Esophagus (tissue), 2 donors: ENCODE measurements around the gene ZNF398. TPM values are rescaled to one million over a fixed set of nuclear protein-coding genes. Genes with fewer than 3 reads are reported as not detected.

Source experiments
- H3K27ac ChIP-seq, 2 donors: one replicate each; pipeline ENCODE4 v1.5.1; 2013; ENCODE audit warnings: low read depth in 2 of 2, mild to moderate bottlenecking in 2 of 2, inconsistent platforms in 1 of 2, low read length in 1 of 2, moderate library complexity in 1 of 2
- H3K27me3 ChIP-seq, 2 donors: one replicate each; pipeline ENCODE4 v1.6.1; 2013; ENCODE audit warnings: low read length in 2 of 2, control low read depth in 1 of 2, mild to moderate bottlenecking in 1 of 2; ENCODE audit not compliant: insufficient read depth in 2 of 2, control insufficient read depth in 1 of 2
- H3K36me3 ChIP-seq, 2 donors: one replicate each; pipeline ENCODE4 v1.6.1; 2013; ENCODE audit warnings: low read length in 1 of 2; ENCODE audit not compliant: control insufficient read depth in 2 of 2, insufficient read depth in 2 of 2
- H3K4me1 ChIP-seq, 2 donors: one replicate each; pipeline ENCODE4 v1.6.1; 2013; ENCODE audit warnings: low read length in 1 of 2; ENCODE audit not compliant: control insufficient read depth in 2 of 2, insufficient read depth in 2 of 2
- H3K4me3 ChIP-seq, 2 donors: one replicate each; pipeline ENCODE4 v1.5.1; 2013; ENCODE audit warnings: low read length in 2 of 2, mild to moderate bottlenecking in 2 of 2, low read depth in 1 of 2, moderate library complexity in 1 of 2
- H3K9me3 ChIP-seq, 2 donors: one replicate each; pipeline ENCODE4 v1.6.1; 2013; ENCODE audit warnings: mild to moderate bottlenecking in 2 of 2, low read depth in 1 of 2, low read length in 1 of 2, moderate library complexity in 1 of 2; ENCODE audit not compliant: control insufficient read depth in 2 of 2, insufficient read depth in 1 of 2
- WGBS, 2 donors: extraction: QIAGEN DNeasy Blood & Tissue Kit; methylation state at CpG; one replicate each; pipeline ENCODE4 v1.1.7; 2013; 5-methylcytosine and 5-hydroxymethylcytosine counted together
- polyA plus RNA-seq, 2 donors: library from polyadenylated mRNA; stranded (reverse); fragments of 200-250 nt; gene quantifications; one replicate each; pipeline ENCODE4 v1.2.3, GENCODE V29; 2013
- donor health status: healthy with polysubstance abuse.
- donor health status: Bipolar disorder and iron deficiency.

Gene ZNF398
- polyA plus RNA-seq, 2 donors = 3.7 to 4.5 TPM

GRCh38 chr7:149191851-149192250, 44.6 kb downstream of the ZNF398 start:
- 68 to 71% methylated on average over 5 of the region's 5 CpGs for WGBS, 2 donors
- no peak overlapping the region for H3K27ac ChIP-seq
- H3K4me3 ChIP-seq = no peak overlapping the region
- no peaks in the 10 kb centered on the region for H3K27me3 ChIP-seq
- peaks cover 2 to 7% of the 10 kb centered on the region in 2 donors for H3K4me1 ChIP-seq
- H3K36me3 ChIP-seq = no peaks in the 10 kb centered on the region
- H3K9me3 ChIP-seq = no peaks in the 10 kb centered on the region

DNA sequence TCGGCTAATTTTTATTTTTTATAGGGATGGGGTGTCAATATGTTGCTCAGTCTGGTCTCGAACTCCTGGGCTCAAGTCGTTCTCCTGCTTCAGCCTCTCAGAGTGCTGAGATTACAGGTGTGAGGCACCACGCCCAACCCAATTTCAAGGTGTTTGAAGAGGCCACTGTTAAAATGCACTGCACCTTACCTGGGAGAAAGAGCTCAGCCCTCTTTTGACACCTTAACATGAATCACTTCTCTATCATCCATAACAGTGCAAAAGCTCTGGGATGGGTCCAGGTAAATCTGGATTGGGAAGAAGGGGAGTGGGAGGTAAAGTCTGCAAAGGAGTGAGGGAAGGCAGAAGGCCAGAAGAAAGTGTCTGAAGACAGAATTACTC, 47.5 kb downstream of the ZNF398 start:
- H3K4me3 ChIP-seq = peak overlapping the region; percentile 59 to 84
- no peaks in the 10 kb centered on the region for H3K27me3 ChIP-seq
- H3K27ac ChIP-seq = peak overlapping the region; percentile 90 to 93
- peaks cover 2 to 12% of the 10 kb centered on the region in 2 donors for H3K4me1 ChIP-seq
- WGBS, 2 donors = 65 to 69% methylated on average over 4 of the region's 4 CpGs
- peaks cover 4 to 13% of the 10 kb centered on the region in 2 donors for H3K36me3 ChIP-seq
- no peaks in the 10 kb centered on the region for H3K9me3 ChIP-seq

DNA sequence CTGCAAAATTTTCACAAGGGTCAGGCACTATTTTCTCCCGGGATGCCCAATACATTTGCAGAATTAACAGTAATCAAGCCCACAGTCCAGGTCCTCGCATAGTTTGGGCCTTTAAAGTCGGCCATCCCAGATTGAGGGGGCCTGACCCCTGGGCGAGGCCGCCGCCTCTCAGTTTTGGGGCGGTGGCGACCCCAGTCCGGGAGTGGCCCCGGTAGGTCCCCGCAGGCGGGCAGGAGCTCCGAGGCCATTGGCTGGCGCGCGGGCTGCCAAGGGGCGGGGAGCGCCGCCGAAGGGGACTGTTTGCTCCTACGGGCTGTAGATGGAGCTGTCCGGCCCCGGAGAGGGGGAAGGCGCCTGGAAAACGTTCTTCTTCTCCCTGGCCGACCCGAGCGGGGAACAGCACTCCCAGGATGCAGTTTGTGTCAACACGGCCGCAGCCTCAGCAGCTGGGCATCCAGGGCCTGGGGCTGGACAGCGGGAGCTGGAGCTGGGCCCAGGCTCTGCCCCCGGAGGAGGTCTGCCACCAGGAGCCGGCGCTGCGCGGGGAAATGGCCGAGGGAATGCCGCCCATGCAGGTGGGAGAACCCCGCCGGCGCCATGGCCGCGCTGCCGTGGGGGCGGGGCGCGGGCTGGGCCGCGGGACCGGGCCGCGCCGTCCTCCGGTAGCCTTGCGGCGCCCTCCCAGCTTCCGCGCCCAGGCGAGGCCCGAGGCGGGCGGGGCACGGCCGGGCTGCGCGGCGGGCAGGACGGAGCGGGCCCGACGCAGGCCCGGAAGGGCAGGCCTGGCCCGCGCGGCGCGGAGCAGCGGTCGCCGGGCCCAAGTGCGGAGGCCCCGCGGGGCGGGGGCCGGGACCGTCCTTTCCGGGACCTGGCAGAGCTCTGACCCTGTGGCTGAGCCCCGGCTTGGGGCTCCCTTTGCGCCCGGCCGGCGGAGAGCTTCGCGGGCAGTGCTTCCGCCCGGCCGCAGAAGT, 48.2 kb downstream of the ZNF398 start, which contains the start of gene ZNF282:
Gene ZNF282 (plus strand): TSS at position 367 of the 971 bp plus-strand sequence. CDS start 44 bp downstream, at position 411.
- WGBS, 2 donors = 1% methylated on average over 66 to 97 of the region's 97 CpGs
- H3K36me3 ChIP-seq = peaks cover 4 to 18% of the 10 kb centered on the region in 2 donors

GRCh38 chr7:149196151-149196704, 49.0 kb downstream of the ZNF398 start:
- 1 to 3% methylated on average over 17 of the region's 17 CpGs for WGBS, 2 donors
- H3K4me1 ChIP-seq = peaks cover 2 to 12% of the 10 kb centered on the region in 2 donors
- no peaks in the 10 kb centered on the region for H3K27me3 ChIP-seq
- H3K9me3 ChIP-seq = no peaks in the 10 kb centered on the region
- peaks cover 4 to 24% of the 10 kb centered on the region in 2 donors for H3K36me3 ChIP-seq
- H3K27ac ChIP-seq = peak overlapping the region; percentile 90 to 93
- peak overlapping the region; percentile 59 to 84 for H3K4me3 ChIP-seq

More for the DNA sequence above, 48.2 kb downstream of the ZNF398 start, which contains the start of gene ZNF282:
- Histone ChIP-seq H3K27ac (peak within 1 kb of the TSS; percentile 90 to 93), H3K4me1 (peaks cover 2 to 12% of the 10 kb centered on the region in 2 donors), H3K27me3 (no peaks in the 10 kb centered on the region), H3K4me3 (peak within 1 kb of the TSS; percentile 59 to 84), H3K9me3 (no peaks in the 10 kb centered on the region)

DNA sequence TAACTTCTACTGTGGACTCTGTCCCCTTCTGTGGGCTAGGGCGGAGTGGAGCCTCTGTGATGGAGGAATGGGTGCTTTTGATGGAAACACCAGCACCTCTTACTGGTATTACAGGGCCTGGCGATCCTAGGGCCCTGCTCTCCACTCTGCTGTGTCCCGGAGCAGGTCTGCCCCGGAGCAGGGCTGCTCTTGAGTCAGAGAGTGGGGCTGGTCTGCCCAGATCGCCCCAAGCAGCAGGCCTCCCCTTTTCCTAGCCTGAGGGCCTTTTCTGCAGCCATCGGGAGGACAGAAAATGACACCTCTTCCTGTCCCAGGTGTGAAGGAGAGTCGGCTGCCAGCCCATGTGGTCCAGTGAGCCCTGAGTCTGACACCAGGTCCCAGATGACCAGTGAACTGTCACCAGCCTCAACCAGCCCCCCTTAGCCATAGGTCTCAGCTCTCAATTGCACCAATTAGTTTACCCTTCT, 49.5 kb downstream of the ZNF398 start:
- 6 to 12% methylated on average over 7 of the region's 7 CpGs for WGBS, 2 donors
- H3K9me3 ChIP-seq = no peaks in the 10 kb centered on the region
- peak overlapping the region; percentile 59 to 84 for H3K4me3 ChIP-seq
- peaks cover 2 to 12% of the 10 kb centered on the region in 2 donors for H3K4me1 ChIP-seq
- H3K27ac ChIP-seq = peak overlapping the region; percentile 90 to 93
- H3K27me3 ChIP-seq = no peaks in the 10 kb centered on the region
- H3K36me3 ChIP-seq = peaks cover 4 to 27% of the 10 kb centered on the region in 2 donors

- Histone ChIP-seq H3K4me1 (peaks cover 2 to 12% of the 10 kb centered on the region in 2 donors), H3K4me3 (no peak overlapping the region), H3K9me3 (no peaks in the 10 kb centered on the region), H3K27me3 (no peaks in the 10 kb centered on the region), H3K36me3 (peaks cover 4 to 30% of the 10 kb centered on the region in 2 donors), H3K27ac (no peak overlapping the region)
- 42 to 54% methylated on average over 4 of the region's 4 CpGs for WGBS, 2 donors
Measured at GRCh38 chr7:149197675-149198074, 50.4 kb downstream of the ZNF398 start.

DNA sequence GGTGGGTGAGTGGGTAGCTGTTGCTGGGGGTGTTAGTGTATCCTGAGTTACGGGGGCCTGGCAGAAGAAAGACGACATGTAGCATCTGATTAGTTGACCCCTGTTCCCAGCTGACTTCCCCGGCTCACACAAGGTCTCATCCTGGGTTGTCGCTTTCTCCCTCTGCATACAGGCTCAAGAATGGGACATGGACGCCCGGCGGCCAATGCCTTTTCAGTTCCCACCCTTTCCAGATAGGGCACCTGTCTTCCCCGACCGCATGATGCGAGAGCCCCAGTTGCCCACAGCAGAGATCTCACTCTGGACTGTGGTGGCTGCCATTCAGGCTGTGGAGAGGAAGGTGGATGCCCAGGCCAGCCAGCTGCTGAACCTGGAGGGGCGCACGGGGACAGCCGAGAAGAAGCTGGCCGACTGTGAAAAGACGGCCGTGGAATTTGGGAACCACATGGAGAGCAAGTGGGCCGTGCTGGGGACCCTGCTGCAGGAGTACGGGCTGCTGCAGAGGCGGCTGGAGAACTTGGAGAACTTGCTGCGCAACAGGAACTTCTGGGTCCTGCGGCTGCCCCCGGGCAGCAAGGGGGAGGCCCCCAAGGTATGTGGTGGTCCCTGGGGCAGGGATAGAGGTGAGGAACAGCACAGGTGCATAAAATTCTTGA, 51.0 kb downstream of the ZNF398 start:
- WGBS, 2 donors = 89 to 92% methylated on average over 20 to 22 of the region's 22 CpGs
- Histone ChIP-seq H3K36me3 (peaks cover 4 to 32% of the 10 kb centered on the region in 2 donors), H3K9me3 (no peaks in the 10 kb centered on the region), H3K4me3 (no peak overlapping the region), H3K27ac (no peak overlapping the region), H3K4me1 (peaks cover 2 to 12% of the 10 kb centered on the region in 2 donors), H3K27me3 (no peaks in the 10 kb centered on the region)

- WGBS, 2 donors = 89 to 95% methylated on average over 6 of the region's 6 CpGs
- Histone ChIP-seq H3K27me3 (no peaks in the 10 kb centered on the region), H3K27ac (no peak overlapping the region), H3K4me1 (peaks cover 2 to 12% of the 10 kb centered on the region in 2 donors), H3K4me3 (no peak overlapping the region), H3K9me3 (no peaks in the 10 kb centered on the region), H3K36me3 (peaks cover 4 to 36% of the 10 kb centered on the region in 2 donors)
Measured at GRCh38 chr7:149199234-149199995, 52.2 kb downstream of the ZNF398 start.
